ENCODE results near the gene MLLT6.

The MLLT6 gene

GRCh38 chr17:38715216-38715943 lies 10.3 kb downstream of the MLLT6 start:
- DNase-seq (ENCODE audit: low read depth in 2 of 2): no peak
- no peak overlapping the region for H3K4me3 ChIP-seq (replicated peaks in 1 of 2; ENCODE audit: low read depth in 2 of 2, low read length in 2 of 2)
- no peak for TF ChIP-seq CTCF (IDR thresholded peaks at IDR 0.05; ENCODE audit: low read depth, low read length)

DNA sequence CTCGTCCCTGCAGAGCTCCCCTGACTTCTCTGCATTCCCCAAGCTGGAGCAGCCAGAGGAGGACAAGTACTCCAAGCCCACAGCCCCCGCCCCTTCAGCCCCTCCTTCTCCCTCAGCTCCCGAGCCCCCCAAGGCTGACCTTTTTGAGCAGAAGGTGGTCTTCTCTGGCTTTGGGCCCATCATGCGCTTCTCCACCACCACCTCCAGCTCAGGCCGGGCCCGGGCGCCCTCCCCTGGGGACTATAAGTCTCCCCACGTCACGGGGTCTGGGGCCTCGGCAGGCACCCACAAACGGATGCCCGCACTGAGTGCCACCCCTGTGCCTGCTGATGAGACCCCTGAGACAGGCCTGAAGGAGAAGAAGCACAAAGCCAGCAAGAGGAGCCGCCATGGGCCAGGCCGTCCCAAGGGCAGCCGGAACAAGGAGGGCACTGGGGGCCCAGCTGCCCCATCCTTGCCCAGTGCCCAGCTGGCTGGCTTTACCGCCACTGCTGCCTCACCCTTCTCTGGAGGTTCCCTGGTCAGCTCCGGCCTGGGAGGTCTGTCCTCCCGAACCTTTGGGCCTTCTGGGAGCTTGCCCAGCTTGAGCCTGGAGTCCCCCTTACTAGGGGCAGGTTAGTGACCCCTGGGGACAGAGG lies 11.4 kb downstream of the MLLT6 start:
- DNase-seq (ENCODE audit: low read depth in 2 of 2): no peak
- no peak overlapping the region for H3K4me3 ChIP-seq (replicated peaks in 1 of 2; ENCODE audit: low read depth in 2 of 2, low read length in 2 of 2)
- TF ChIP-seq CTCF (IDR thresholded peaks at IDR 0.05; ENCODE audit: low read depth, low read length): no peak

DNA sequence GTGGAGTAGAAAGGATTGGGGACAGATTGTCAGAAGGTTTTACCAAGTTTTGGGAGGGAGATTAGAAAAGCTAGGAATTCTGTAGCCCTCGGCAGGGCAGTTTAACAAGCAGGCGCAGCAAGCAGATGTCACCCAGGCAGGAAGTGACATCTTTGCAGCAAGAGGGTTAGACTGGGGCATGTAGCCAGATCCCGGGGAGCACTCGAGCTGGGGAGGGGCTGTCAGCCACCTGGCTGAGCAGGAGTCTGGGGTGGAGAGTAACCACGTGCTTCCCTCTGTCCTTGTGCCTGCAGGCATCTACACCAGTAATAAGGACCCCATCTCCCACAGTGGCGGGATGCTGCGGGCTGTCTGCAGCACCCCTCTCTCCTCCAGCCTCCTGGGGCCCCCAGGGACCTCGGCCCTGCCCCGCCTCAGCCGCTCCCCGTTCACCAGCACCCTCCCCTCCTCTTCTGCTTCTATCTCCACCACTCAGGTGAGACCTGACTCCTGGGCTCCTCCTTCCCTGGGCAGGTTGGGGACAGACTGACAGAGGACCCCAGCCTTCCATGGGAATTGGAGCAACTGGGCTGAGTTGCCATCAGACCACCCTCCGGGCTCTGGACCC lies 12.2 kb downstream of the MLLT6 start:
- H3K4me3 ChIP-seq (replicated peaks in 1 of 2; ENCODE audit: low read depth in 2 of 2, low read length in 2 of 2): no peak overlapping the region
- no peak for DNase-seq (ENCODE audit: low read depth in 2 of 2)
- no peak for TF ChIP-seq CTCF (IDR thresholded peaks at IDR 0.05; ENCODE audit: low read depth, low read length)

- no peak for DNase-seq (ENCODE audit: low read depth in 2 of 2)
- TF ChIP-seq CTCF (IDR thresholded peaks at IDR 0.05; ENCODE audit: low read depth, low read length): no peak
- H3K4me3 ChIP-seq (replicated peaks in 1 of 2; ENCODE audit: low read depth in 2 of 2, low read length in 2 of 2): no peak overlapping the region
Observed at GRCh38 chr17:38719289-38719942, 14.3 kb downstream of the MLLT6 start.

GRCh38 chr17:38719943-38720641 lies 15.0 kb downstream of the MLLT6 start:
- DNase-seq (ENCODE audit: low read depth in 2 of 2): no peak
- no peak overlapping the region for H3K4me3 ChIP-seq (replicated peaks in 1 of 2; ENCODE audit: low read depth in 2 of 2, low read length in 2 of 2)
- TF ChIP-seq CTCF (IDR thresholded peaks at IDR 0.05; ENCODE audit: low read depth, low read length): no peak

- no peak for TF ChIP-seq CTCF (IDR thresholded peaks at IDR 0.05; ENCODE audit: low read depth, low read length)
- DNase-seq (ENCODE audit: low read depth in 2 of 2): no peak
- H3K4me3 ChIP-seq (replicated peaks in 1 of 2; ENCODE audit: low read depth in 2 of 2, low read length in 2 of 2): no peak overlapping the region
Observed at GRCh38 chr17:38720941-38721340, 15.9 kb downstream of the MLLT6 start.
